Ecto neural progenitor cell (in vitro differentiated cells): ENCODE results near the gene TMEM25.
A peak's percentile ranks its signal among the peaks of the same experiment; 100 is the strongest.
"Not testable (repeated sequence)": the region's sequence is repeated elsewhere in the genome, so short reads cannot be mapped to it uniquely, and the experiment has no call there.

ENCODE experiments used
- DNase-seq: peaks from one replicate; pipeline ENCODE4 v3.0.0-alpha.2; 2018; ENCODE audit warnings: low spot score

TMEM25 gene

DNA sequence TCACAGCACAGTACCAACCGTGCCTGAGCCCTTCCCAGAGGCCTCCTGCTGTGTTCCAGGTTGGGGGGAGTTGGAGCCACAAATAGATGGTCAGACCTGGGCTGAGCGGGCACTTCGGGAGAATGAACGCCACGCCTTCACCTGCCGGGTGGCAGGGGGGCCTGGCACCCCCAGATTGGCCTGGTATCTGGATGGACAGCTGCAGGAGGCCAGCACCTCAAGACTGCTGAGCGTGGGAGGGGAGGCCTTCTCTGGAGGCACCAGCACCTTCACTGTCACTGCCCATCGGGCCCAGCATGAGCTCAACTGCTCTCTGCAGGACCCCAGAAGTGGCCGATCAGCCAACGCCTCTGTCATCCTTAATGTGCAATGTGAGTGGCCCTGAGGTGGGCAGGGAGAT is 1.1 kb downstream of the TMEM25 start:
- no peak for DNase-seq

DNA sequence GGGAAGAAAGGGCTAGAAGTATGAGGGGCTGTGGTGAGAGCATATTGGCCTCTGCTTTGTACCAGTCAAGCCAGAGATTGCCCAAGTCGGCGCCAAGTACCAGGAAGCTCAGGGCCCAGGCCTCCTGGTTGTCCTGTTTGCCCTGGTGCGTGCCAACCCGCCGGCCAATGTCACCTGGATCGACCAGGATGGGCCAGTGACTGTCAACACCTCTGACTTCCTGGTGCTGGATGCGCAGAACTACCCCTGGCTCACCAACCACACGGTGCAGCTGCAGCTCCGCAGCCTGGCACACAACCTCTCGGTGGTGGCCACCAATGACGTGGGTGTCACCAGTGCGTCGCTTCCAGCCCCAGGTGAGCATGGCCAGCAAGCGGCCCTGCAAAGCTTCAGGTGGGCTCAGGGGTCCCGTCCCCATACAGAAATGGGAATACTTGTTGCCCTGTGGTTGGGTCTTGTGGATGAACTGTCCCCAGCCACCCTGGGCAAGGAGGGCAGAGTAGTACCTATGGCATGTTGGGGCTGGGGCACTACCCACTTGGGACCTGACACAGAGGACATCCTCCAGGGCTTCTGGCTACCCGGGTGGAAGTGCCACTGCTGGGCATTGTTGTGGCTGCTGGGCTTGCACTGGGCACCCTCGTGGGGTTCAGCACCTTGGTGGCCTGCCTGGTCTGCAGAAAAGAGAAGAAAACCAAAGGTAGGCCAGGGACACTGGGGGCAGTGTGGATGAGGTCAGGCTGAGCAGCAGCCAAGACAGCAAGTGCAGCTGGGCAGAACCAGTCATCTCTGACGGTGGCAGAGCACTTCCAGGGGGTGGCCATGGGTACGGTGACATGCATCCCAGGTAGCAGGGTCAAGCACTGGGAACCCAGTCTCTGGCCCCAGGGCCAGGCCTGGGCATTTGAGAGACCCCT is 2.1 kb downstream of the TMEM25 start:
- no peak for DNase-seq

DNA sequence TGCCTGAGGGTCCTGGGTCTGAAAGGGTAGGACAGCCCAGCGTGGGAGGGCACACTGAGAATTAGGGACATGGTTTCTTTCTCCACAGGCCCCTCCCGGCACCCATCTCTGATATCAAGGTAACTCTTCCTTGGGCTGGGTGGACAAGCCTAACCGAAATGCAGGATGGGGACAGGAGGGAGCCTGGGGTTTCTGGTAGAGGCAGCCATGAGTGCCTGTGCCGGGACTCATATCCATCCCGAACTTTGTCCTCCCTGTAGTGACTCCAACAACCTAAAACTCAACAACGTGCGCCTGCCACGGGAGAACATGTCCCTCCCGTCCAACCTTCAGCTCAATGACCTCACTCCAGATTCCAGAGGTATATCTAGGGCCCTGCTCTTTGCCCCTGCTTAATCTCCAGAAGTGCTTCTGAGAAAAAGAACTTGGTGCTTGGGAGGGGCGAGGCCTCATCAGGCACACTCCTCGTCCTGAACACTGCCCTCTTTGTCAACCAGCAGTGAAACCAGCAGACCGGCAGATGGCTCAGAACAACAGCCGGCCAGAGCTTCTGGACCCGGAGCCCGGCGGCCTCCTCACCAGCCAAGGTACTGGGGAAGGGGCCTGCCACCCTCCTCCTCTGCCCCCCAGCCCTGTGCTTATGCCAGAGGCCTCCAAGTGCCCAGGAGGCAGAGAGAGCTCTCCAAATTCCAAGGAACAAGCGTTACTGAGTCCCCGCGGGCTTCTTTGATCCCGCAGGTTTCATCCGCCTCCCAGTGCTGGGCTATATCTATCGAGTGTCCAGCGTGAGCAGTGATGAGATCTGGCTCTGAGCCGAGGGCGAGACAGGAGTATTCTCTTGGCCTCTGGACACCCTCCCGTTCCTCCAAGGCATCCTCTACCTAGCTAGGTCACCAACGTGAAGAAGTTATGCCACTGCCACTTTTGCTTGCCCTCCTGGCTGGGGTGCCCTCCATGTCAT is 3.1 kb downstream of the TMEM25 start:
- DNase-seq: no peak

DNA sequence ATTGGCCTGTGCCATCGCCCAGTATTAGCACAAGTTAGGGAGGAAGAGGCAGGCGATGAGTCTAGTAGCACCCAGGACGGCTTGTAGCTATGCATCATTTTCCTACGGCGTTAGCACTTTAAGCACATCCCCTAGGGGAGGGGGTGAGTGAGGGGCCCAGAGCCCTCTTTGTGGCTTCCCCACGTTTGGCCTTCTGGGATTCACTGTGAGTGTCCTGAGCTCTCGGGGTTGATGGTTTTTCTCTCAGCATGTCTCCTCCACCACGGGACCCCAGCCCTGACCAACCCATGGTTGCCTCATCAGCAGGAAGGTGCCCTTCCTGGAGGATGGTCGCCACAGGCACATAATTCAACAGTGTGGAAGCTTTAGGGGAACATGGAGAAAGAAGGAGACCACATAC is 4.3 kb downstream of the TMEM25 start:
- no peak for DNase-seq

DNA sequence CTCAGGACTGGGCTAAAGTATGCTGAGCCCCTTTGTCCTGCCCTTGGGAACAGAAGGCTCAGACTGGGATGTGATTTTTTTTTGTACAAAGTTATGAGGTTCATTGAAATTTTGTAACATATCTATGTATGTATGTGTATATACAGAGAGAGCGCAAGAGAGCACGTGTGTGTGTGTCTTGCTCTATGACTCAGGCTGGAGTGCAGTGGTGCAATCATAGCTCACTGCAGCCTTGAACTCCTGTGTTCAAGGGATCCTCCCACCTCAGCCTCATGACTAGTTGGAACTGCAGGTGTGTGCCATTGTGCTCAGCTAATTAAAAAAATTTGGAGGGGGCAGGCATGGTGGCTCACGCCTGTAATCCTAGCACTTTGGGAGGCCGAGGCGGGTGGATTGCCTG is 5.7 kb downstream of the TMEM25 start:
- no peak for DNase-seq

DNA sequence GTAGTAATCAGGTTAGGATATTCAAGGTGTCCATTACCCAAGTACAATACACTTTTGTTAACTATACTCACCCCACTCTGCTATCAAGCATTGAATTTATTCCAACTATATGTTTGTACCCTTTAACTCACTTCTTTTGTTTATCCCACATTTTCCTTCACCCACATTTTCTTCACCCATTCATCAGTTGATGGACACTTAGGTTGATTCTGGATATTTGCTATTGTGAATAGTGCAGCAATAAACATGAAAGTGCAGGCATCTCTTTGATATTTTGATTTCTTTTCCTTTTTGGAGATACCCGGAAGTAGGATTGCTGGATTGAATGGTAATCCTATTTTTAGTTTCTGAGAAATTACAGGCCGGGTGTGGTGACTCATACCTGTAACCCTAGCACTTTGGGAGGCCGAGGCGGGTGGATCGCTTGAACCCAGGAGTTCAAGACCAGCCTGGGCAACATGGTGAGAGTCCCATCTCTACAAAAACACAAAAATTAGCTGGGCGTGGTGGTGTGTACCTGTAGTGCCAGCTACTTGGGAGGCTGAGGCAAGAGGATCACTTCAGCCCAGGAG is 6.5 kb downstream of the TMEM25 start:
- no peak for DNase-seq

DNA sequence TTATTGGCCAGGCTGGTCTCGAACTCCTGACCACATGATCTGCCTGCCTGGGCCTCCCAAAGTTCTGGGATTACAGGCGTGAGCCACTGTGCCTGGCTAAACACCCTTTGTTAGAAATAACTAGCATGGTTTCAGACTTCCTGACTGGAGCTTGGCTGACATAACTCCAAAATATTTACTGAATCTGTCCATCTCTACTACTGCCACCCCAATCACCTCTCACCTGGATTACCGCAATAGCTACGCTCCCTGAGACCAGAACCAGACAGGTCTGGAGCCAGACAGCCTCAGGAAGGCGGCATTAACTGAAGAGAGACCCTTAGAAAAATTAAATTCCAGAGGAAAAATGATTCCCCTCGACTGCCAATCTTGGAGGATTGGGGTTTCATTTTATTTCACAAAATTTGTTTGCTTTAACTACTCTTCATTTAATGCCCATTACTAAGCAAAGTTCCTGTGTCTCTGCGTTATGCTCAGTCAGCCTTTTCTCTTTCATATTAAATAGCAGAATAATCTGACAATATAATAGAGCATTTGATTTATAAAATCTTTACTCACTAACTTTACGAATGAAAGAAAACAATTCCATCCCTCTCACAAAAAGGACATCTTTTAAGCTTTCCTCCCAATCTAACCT is 13.1 kb downstream of the TMEM25 start:
- no peak for DNase-seq

DNA sequence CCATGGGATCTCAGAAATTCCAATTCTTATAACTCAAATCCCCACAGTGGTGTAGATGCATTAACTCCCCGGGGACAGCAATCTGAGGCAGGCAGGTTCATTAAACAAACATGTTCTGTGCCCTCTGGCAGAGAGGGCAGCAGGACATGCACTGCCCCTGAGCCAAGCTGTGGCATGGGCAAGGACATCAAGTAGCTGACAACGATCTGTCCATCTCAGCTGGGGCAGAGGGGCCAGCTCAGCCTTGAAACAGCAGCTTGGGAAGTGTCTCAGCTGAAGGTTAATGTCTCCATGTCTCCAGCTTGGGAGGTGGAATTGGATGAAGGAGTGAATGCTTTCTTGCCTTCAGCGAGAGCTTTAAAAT is 13.6 kb downstream of the TMEM25 start:
- DNase-seq: no peak

DNA sequence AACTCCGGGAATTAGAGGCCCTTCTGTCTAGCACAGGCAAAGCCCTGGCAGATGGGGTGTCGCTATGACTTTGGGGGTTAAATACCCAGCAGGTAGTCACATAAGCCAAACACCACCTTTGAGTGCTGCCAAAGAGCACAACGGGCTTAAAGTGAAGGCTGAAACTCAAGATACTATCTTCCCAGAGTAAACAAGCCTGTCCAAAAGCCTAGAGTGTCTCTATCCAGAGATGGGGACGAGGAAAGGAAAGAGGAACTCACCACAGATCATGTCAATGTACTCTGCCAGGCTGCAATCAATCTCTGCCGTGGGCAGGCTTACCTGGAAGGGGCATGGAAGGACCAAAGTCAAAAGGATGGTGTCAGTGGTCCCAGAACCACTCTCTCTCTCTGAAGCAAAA is 14.5 kb downstream of the TMEM25 start:
- no peak for DNase-seq

DNA sequence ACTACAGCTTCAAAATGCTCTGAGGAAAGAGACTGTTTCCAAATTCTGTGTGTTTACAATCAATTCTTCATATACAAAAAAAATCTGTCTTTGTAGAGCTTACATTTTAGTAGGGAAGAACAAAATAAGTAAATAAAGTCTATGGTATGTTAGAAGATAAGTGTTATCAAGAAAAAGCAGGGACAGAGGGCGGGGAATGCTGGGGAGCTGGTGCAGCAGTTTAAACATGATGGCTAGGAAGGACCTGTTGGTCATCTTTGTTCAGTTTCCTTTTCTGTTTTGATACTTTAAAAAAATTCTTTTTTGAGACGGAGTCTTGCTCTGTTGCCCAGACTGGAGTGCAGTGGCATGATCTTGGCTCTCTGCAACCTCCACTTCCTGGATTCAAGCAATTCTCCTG is 16.1 kb downstream of the TMEM25 start:
- no peak for DNase-seq

DNA sequence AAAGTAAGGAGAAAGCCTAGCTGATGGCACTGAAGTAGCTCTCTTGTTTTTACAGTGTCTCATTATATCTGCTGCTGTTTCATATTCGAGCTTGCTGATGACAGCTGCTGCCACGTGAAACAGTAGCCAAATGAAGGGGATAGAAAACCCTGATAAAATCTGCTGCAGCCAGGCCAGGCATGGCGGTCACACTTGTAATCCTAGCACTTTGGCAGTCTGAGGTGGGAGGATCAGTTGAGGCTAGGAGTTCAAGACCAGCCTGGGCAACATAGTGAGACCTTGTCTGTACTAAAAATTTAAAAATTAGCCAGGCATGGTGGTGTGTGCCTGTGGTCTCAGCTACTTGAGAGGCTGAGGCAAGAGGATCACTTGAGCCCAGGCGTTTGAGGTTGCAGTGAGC is 21.3 kb downstream of the TMEM25 start:
- no peak for DNase-seq

DNA sequence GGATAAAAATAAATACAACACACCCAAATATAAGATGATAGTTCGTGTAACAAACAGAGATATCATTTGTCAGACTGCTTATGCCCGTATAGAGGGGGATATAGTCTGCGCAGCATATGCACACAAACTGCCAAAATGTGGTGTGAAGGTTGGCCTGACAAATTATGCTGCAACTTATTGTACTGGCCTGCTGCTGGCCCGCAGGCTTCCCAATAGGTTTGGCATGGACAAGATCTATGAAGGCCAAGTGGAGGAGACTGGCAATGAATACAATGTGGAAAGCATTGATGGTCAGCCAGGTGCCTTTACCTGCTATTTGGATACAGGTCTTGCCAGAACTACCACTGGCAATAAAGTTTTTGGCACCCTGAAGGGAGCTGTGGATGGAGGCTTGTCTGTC is 29.8 kb downstream of the TMEM25 start:
- DNase-seq: no peak

DNA sequence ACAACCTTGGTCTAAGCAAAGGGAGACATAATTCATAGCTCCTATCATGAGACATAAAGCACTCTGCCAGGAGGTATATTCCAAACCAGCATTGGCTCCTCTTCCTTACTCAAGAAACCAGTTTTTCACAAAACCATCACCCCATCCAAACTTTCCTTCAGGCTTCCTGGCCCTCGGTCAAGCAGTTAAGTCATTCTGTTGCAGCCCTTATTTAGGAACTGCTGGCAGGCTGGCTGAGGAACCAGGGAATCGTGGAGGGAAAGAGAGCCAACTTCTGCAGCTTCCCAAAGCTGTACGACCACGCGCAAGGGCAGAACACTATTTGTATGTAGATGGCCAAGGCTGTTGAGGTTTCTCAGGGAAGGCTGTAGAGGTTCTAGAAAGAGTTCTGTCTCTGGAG is 34.1 kb downstream of the TMEM25 start:
- DNase-seq: no peak

DNA sequence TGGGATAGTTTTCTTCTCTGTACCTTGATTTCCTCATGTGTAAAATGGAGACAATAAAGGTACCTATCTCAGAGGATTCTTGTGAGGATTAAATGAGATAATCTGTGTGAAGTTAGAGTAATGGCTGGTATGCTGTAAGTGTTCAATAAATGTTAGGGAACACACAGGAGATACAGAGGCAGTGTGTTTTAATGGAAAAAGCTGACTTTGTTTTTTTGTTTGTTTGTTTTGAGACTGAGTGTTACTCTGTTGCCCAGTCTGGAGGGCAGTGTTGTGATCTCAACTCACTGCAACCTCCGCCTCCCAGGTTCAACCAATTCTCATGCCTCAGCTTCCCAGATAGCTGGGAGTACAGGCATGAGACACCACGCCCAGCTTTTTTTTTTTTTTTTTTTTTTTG is 38.7 kb downstream of the TMEM25 start:
- DNase-seq: no peak

DNA sequence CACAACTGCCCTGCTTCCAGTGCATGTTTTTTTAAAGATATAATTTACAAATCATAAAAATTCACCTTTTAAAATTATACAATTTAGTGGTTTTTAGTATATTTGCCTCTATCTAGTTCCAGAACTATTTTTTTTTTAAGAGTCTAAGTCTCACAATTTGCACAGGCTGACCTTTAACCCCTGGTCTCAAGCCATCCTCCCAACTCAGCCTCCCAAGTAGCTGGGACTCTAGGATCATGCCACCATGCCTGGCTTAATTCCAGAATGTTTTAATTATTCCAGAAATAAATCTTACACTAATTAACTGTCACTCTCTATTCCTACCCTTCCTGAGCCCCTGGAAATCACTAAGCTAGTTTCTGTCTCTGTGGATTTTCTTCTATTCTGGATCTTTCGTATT is 39.8 kb downstream of the TMEM25 start:
- DNase-seq: no peak

DNA sequence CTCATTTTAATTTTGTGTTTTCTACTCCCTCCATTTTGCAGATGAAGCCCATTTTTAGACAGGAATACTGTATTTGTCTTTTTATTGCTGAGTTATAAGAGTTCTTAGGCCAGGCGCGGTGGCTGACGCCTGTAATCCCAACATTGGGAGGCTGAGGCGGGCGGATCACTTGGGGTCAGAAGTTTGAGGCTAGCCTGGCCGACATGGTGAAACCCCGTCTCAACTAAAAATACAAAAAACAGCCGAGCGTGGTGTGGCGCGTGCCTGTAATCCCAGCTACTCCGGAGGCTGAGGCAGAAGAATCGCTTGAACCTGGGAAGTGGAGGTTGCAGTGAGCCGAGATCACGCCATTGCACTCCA is 40.7 kb downstream of the TMEM25 start:
- not testable (repeated sequence) for DNase-seq

DNA sequence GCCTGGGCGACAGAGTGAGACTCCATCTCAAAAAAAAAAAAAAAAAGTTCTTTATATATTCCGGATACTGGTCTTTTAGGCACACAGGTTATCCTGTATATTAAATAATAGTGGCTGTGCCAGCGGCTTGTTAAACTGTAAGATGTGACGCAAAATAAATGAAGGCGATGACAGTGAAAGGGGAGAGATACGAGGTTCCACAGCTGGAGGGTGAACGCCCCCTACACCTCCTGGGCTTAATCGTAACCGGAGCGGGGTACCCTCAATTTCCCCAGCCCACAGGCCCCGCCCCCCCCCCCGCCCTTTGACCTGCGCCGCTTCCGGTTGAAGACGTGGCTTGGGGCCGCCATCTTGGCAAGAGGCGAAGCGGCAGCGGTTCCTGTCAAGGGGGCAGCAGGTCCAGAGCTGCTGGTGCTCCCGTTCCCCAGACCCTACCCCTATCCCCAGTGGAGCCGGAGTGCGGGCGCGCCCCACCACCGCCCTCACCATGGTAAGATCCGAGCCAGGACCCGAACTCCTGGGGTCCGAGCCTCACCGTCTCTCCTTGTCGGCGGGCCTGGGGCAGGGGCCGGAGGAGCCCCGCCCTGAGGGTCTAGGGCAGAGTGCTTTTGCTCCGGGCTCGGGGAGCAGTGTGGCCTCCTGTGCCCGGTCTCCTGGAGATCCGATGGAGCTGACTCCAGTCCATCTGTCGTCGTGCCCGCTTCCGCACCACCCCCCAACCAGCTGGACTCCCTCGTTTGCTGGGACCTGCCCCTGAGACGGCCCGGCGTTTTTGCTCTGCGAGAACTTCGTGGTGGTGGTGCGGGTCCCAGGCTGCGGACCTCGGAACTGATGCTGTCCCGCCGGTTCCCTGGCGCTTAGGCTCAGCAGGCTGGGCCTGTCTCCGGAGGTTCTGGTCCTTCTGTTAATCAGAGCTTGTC is 41.3 kb downstream of the TMEM25 start, which contains the start of gene ARCN1:
TSS of gene ARCN1 (plus strand) at position 349 of the 920 bp plus-strand sequence. CDS start at position 488, 139 bp downstream.
- peak; percentile 91 for DNase-seq

DNA sequence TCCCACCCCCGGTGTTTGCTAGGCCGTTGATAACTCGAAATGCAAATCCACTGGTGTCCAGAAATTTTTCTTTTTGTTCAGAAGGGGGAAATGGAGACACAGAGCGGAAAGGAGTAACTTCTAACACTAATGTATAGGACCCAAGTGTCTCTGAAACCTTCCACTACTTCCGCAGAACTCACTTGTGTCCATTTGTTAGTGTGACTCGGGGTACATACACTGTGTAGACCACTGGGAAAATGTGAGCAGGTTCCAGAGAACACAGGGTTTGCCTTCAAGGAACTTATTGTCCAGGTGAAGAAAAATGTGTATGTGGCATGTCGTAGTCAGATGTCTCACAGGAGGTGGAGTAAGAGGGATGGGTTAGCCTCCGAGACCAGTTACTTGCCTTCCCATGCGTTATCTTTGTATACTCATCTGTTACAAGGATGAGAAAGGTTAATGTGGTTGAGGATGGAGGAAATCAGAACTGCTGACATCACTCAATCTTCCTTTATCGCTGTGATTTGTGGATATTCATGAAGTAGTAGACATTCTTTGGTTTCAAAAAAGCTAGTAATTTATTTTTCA is 42.1 kb downstream of the TMEM25 start:
- DNase-seq: no peak

DNA sequence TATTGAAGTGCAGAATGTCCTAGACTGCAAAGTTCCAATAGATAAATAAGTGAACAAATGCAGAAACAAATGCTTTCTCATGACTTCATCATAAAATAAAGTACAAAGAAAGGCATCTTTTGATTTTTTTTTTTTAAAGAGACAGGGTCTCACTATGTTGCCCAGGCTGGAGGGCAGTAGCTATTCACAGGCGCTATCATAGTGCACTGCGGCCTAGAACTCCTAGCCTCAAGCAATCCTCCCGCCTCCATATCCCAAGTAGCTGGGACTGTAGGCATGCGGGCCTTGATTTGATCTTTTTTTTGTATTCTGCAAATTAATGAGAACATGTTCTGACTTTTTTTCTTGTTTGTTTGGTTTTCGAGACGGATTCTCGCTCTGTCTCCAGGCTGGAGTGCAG is 43.6 kb downstream of the TMEM25 start:
- no peak for DNase-seq

DNA sequence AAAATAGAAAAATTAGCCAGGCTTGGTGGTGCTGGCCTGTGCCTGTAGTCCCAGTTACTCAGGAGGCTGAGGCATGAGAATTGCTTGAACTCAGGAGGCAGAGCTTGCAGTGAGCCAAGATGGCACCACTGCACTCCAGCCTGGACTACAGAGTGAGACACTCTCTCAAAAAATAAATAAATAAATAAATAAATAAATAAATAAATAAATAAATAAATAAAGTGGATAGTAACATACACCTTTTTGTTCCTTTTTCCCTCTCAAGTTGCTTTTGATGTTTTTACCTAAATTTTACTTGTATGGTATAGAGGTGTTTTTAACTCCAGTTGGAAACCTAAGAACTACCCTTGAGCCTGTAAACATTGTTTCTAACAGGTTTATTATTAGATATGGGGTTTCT is 47.0 kb downstream of the TMEM25 start:
- DNase-seq: not testable (repeated sequence)

DNA sequence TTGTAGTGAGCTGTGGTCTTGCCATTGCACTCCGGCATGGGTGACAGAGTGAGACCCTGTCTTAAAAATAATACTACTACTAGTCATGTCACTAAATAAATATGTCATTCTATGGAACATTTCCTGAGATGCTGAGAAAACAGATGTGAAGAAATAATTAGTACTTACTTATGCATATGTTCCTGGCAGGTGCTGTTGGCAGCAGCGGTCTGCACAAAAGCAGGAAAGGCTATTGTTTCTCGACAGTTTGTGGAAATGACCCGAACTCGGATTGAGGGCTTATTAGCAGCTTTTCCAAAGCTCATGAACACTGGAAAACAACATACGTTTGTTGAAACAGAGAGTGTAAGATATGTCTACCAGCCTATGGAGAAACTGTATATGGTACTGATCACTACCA is 50.1 kb downstream of the TMEM25 start:
- DNase-seq: no peak
